H1 (cell line): Measurements from ENCODE around the gene RAB31. TPM values are rescaled to one million over a fixed set of nuclear protein-coding genes. Genes with fewer than 3 reads are reported as not detected.

Experiments used
- EP300 ChIP-seq, 2 experiments: IDR thresholded peaks; 1 replicate in 1 of 2; 2 replicates in 1 of 2; pipeline ENCODE4 v1.6.1; 2011 to 2012; ENCODE audit warnings: low read depth in 2 of 2, low read length in 2 of 2, mild to moderate bottlenecking in 2 of 2, borderline replicate concordance in 1 of 2, inconsistent platforms in 1 of 2, moderate library complexity in 1 of 2
- PHF8 ChIP-seq: fragments of 200-600 bp; sonication (generic); conservative IDR thresholded peaks from 2 replicates; pipeline ENCODE4 v1.7.1; 2012; ENCODE audit warnings: low read depth, mild to moderate bottlenecking, inconsistent platforms, low read length, moderate library complexity
- SIX5 ChIP-seq: IDR thresholded peaks from 2 replicates; pipeline ENCODE4 v1.6.1; 2011; ENCODE audit warnings: mild to moderate bottlenecking, low read depth, low read length
- TBP ChIP-seq: IDR thresholded peaks from 2 replicates; pipeline ENCODE4 v1.6.1; 2011; ENCODE audit warnings: low read depth, low read length, improper control_type of control experiment
- TEAD4 ChIP-seq: IDR thresholded peaks from 2 replicates; pipeline ENCODE4 v1.6.1; 2012; ENCODE audit warnings: low read depth, low read length, inconsistent platforms, mixed read lengths
- polyA plus RNA-seq, 7 experiments: library from polyadenylated mRNA; depleted of rRNA in 3 of 7; stranded (reverse) in 5 of 7; unstranded in 2 of 7; fragments of >200 nt in 5 of 7; fragments of 200-250 nt in 2 of 7; gene quantifications; 1 replicate in 5 of 7; 2 replicates in 1 of 7; 4 replicates in 1 of 7; pipeline versions ENCODE4 v1.2.1 to v1.2.3, GENCODE V29; 2011 to 2013; ENCODE audit warnings: missing spikeins in 2 of 7, mixed read lengths in 2 of 7
- total RNA-seq: library from RNA; stranded (reverse); fragmentation: NEBNext Ultra II Directional; extraction: Animal tissue kit (Norgen Biotek cat#: 25700); gene quantifications from 2 replicates; pipeline ENCODE4 v1.2.1, GENCODE V29; 2021
- TF ChIP-seq, protein P1 (sequence below): fragments of 300-600 bp; sonication (generic); IDR thresholded peaks from 2 replicates; pipeline ENCODE4 v1.7.1; 2012; ENCODE audit warnings: low read length, moderate library complexity, mild to moderate bottlenecking, inconsistent platforms; ENCODE audit not compliant: insufficient replicate concordance

RAB31 gene
- total and polyA plus RNA-seq, 2 of the 8 experiments (the other 6 are each of a cell fraction or from before 2014, with no cell fraction given) = 15.2 to 40.9 TPM

GRCh38 chr18:9852266-9853081 is 144.4 kb downstream of the RAB31 start (continued):
- TF ChIP-seq PHF8 (no peak), SIX5 (no peak), TBP (no peak), TEAD4 (no peak), EP300 (IDR thresholded peaks at IDR 0.05; ENCODE audit: borderline replicate concordance in 1 of 2, low read depth in 2 of 2, low read length in 2 of 2) (no peak)
- TF ChIP-seq, protein P1, sequence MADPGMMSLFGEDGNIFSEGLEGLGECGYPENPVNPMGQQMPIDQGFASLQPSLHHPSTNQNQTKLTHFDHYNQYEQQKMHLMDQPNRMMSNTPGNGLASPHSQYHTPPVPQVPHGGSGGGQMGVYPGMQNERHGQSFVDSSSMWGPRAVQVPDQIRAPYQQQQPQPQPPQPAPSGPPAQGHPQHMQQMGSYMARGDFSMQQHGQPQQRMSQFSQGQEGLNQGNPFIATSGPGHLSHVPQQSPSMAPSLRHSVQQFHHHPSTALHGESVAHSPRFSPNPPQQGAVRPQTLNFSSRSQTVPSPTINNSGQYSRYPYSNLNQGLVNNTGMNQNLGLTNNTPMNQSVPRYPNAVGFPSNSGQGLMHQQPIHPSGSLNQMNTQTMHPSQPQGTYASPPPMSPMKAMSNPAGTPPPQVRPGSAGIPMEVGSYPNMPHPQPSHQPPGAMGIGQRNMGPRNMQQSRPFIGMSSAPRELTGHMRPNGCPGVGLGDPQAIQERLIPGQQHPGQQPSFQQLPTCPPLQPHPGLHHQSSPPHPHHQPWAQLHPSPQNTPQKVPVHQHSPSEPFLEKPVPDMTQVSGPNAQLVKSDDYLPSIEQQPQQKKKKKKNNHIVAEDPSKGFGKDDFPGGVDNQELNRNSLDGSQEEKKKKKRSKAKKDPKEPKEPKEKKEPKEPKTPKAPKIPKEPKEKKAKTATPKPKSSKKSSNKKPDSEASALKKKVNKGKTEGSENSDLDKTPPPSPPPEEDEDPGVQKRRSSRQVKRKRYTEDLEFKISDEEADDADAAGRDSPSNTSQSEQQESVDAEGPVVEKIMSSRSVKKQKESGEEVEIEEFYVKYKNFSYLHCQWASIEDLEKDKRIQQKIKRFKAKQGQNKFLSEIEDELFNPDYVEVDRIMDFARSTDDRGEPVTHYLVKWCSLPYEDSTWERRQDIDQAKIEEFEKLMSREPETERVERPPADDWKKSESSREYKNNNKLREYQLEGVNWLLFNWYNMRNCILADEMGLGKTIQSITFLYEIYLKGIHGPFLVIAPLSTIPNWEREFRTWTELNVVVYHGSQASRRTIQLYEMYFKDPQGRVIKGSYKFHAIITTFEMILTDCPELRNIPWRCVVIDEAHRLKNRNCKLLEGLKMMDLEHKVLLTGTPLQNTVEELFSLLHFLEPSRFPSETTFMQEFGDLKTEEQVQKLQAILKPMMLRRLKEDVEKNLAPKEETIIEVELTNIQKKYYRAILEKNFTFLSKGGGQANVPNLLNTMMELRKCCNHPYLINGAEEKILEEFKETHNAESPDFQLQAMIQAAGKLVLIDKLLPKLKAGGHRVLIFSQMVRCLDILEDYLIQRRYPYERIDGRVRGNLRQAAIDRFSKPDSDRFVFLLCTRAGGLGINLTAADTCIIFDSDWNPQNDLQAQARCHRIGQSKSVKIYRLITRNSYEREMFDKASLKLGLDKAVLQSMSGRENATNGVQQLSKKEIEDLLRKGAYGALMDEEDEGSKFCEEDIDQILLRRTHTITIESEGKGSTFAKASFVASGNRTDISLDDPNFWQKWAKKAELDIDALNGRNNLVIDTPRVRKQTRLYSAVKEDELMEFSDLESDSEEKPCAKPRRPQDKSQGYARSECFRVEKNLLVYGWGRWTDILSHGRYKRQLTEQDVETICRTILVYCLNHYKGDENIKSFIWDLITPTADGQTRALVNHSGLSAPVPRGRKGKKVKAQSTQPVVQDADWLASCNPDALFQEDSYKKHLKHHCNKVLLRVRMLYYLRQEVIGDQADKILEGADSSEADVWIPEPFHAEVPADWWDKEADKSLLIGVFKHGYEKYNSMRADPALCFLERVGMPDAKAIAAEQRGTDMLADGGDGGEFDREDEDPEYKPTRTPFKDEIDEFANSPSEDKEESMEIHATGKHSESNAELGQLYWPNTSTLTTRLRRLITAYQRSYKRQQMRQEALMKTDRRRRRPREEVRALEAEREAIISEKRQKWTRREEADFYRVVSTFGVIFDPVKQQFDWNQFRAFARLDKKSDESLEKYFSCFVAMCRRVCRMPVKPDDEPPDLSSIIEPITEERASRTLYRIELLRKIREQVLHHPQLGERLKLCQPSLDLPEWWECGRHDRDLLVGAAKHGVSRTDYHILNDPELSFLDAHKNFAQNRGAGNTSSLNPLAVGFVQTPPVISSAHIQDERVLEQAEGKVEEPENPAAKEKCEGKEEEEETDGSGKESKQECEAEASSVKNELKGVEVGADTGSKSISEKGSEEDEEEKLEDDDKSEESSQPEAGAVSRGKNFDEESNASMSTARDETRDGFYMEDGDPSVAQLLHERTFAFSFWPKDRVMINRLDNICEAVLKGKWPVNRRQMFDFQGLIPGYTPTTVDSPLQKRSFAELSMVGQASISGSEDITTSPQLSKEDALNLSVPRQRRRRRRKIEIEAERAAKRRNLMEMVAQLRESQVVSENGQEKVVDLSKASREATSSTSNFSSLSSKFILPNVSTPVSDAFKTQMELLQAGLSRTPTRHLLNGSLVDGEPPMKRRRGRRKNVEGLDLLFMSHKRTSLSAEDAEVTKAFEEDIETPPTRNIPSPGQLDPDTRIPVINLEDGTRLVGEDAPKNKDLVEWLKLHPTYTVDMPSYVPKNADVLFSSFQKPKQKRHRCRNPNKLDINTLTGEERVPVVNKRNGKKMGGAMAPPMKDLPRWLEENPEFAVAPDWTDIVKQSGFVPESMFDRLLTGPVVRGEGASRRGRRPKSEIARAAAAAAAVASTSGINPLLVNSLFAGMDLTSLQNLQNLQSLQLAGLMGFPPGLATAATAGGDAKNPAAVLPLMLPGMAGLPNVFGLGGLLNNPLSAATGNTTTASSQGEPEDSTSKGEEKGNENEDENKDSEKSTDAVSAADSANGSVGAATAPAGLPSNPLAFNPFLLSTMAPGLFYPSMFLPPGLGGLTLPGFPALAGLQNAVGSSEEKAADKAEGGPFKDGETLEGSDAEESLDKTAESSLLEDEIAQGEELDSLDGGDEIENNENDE = no peak
